ENCODE results near the gene GRIK3. TPM values are rescaled to one million over a fixed set of nuclear protein-coding genes. Genes with fewer than 3 reads are reported as not detected.

GRIK3 gene
- total RNA-seq, 1 experiment from 2014 or later: 5.5 TPM

DNA sequence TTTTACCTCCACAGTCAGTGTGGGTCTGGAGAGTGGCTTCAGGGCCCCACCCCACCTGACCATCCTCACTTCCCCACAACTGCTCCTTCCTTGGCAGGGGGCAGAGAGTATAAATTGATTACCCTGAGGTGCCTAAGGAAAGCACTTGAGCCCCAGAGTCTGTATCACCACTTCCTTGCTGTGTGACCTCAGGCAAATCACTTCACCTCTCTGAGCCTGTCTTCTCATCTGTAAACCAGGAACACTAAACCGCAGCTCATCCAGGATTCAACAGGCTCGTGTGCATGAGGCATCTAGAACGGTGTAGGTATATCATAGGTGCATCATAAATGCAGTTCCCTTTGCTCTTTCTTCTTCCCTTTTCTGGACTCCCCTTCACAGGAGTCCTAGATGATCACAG is 43.4 kb downstream of the GRIK3 start:
- CTCF ChIA-PET: interaction anchor here (1.3 kb wide), 1 partner anchor 12 kb away, joined by 3 read pairs; no protein-coding TSS in a partner anchor

More for the DNA sequence above, 43.4 kb downstream of the GRIK3 start:
- Mint-ChIP-seq H3K27ac (no peak overlapping the region), H3K4me1 (no peaks in the 10 kb centered on the region), H3K9me3 (no peaks in the 10 kb centered on the region), H3K36me3 (no peaks in the 10 kb centered on the region), H3K4me3 (no peak overlapping the region), H3K27me3 (ENCODE audit: low read depth) (no peaks in the 10 kb centered on the region; the same call in 1 of the 2 replicates)
- POLR2A ChIA-PET: no interaction called here
- no peak for ATAC-seq
- no peak for DNase-seq (ENCODE audit: low spot score)
- TF ChIP-seq, protein P1, sequence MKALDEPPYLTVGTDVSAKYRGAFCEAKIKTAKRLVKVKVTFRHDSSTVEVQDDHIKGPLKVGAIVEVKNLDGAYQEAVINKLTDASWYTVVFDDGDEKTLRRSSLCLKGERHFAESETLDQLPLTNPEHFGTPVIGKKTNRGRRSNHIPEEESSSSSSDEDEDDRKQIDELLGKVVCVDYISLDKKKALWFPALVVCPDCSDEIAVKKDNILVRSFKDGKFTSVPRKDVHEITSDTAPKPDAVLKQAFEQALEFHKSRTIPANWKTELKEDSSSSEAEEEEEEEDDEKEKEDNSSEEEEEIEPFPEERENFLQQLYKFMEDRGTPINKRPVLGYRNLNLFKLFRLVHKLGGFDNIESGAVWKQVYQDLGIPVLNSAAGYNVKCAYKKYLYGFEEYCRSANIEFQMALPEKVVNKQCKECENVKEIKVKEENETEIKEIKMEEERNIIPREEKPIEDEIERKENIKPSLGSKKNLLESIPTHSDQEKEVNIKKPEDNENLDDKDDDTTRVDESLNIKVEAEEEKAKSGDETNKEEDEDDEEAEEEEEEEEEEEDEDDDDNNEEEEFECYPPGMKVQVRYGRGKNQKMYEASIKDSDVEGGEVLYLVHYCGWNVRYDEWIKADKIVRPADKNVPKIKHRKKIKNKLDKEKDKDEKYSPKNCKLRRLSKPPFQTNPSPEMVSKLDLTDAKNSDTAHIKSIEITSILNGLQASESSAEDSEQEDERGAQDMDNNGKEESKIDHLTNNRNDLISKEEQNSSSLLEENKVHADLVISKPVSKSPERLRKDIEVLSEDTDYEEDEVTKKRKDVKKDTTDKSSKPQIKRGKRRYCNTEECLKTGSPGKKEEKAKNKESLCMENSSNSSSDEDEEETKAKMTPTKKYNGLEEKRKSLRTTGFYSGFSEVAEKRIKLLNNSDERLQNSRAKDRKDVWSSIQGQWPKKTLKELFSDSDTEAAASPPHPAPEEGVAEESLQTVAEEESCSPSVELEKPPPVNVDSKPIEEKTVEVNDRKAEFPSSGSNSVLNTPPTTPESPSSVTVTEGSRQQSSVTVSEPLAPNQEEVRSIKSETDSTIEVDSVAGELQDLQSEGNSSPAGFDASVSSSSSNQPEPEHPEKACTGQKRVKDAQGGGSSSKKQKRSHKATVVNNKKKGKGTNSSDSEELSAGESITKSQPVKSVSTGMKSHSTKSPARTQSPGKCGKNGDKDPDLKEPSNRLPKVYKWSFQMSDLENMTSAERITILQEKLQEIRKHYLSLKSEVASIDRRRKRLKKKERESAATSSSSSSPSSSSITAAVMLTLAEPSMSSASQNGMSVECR (CRISPR knock-in tag; IDR thresholded peaks at IDR 0.05; ENCODE audit: borderline replicate concordance): no peak
- TF ChIP-seq ZNF232 (CRISPR knock-in tag; IDR thresholded peaks at IDR 0.05): no peak
- TF ChIP-seq PRRX2 (CRISPR knock-in tag; IDR thresholded peaks at IDR 0.05): no peak
- no peak for TF ChIP-seq MLX (CRISPR knock-in tag; IDR thresholded peaks at IDR 0.05)
- no peak for TF ChIP-seq ETV6 (CRISPR knock-in tag; IDR thresholded peaks at IDR 0.05)
- no peak for TF ChIP-seq CREM (CRISPR knock-in tag; IDR thresholded peaks at IDR 0.05)
- TF ChIP-seq JUN (CRISPR knock-in tag; IDR thresholded peaks at IDR 0.05): no peak
- TF ChIP-seq ESRRA (CRISPR knock-in tag; IDR thresholded peaks at IDR 0.05; ENCODE audit: borderline replicate concordance): no peak
- TF ChIP-seq JAZF1 (CRISPR knock-in tag; IDR thresholded peaks at IDR 0.05): no peak
- TF ChIP-seq OVOL2 (CRISPR knock-in tag; IDR thresholded peaks at IDR 0.05; ENCODE audit: borderline replicate concordance): no peak
- TF ChIP-seq, protein P2, sequence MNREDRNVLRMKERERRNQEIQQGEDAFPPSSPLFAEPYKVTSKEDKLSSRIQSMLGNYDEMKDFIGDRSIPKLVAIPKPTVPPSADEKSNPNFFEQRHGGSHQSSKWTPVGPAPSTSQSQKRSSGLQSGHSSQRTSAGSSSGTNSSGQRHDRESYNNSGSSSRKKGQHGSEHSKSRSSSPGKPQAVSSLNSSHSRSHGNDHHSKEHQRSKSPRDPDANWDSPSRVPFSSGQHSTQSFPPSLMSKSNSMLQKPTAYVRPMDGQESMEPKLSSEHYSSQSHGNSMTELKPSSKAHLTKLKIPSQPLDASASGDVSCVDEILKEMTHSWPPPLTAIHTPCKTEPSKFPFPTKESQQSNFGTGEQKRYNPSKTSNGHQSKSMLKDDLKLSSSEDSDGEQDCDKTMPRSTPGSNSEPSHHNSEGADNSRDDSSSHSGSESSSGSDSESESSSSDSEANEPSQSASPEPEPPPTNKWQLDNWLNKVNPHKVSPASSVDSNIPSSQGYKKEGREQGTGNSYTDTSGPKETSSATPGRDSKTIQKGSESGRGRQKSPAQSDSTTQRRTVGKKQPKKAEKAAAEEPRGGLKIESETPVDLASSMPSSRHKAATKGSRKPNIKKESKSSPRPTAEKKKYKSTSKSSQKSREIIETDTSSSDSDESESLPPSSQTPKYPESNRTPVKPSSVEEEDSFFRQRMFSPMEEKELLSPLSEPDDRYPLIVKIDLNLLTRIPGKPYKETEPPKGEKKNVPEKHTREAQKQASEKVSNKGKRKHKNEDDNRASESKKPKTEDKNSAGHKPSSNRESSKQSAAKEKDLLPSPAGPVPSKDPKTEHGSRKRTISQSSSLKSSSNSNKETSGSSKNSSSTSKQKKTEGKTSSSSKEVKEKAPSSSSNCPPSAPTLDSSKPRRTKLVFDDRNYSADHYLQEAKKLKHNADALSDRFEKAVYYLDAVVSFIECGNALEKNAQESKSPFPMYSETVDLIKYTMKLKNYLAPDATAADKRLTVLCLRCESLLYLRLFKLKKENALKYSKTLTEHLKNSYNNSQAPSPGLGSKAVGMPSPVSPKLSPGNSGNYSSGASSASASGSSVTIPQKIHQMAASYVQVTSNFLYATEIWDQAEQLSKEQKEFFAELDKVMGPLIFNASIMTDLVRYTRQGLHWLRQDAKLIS (CRISPR knock-in tag; IDR thresholded peaks at IDR 0.05; ENCODE audit: borderline replicate concordance): no peak
- no peak for TF ChIP-seq TP53 (CRISPR knock-in tag; IDR thresholded peaks at IDR 0.05)
- TF ChIP-seq NR1H2 (CRISPR knock-in tag; IDR thresholded peaks at IDR 0.05): no peak
- TF ChIP-seq, protein P3, sequence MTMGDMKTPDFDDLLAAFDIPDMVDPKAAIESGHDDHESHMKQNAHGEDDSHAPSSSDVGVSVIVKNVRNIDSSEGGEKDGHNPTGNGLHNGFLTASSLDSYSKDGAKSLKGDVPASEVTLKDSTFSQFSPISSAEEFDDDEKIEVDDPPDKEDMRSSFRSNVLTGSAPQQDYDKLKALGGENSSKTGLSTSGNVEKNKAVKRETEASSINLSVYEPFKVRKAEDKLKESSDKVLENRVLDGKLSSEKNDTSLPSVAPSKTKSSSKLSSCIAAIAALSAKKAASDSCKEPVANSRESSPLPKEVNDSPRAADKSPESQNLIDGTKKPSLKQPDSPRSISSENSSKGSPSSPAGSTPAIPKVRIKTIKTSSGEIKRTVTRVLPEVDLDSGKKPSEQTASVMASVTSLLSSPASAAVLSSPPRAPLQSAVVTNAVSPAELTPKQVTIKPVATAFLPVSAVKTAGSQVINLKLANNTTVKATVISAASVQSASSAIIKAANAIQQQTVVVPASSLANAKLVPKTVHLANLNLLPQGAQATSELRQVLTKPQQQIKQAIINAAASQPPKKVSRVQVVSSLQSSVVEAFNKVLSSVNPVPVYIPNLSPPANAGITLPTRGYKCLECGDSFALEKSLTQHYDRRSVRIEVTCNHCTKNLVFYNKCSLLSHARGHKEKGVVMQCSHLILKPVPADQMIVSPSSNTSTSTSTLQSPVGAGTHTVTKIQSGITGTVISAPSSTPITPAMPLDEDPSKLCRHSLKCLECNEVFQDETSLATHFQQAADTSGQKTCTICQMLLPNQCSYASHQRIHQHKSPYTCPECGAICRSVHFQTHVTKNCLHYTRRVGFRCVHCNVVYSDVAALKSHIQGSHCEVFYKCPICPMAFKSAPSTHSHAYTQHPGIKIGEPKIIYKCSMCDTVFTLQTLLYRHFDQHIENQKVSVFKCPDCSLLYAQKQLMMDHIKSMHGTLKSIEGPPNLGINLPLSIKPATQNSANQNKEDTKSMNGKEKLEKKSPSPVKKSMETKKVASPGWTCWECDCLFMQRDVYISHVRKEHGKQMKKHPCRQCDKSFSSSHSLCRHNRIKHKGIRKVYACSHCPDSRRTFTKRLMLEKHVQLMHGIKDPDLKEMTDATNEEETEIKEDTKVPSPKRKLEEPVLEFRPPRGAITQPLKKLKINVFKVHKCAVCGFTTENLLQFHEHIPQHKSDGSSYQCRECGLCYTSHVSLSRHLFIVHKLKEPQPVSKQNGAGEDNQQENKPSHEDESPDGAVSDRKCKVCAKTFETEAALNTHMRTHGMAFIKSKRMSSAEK (CRISPR knock-in tag; IDR thresholded peaks at IDR 0.05; ENCODE audit: borderline replicate concordance): no peak
- TF ChIP-seq ELF4 (CRISPR knock-in tag; IDR thresholded peaks at IDR 0.05; ENCODE audit: low read depth): no peak
- no peak for TF ChIP-seq GRHL2 (CRISPR knock-in tag; IDR thresholded peaks at IDR 0.05; ENCODE audit: insufficient replicate concordance, severe bottlenecking)
- no peak for TF ChIP-seq CDX4 (CRISPR knock-in tag; IDR thresholded peaks at IDR 0.05; ENCODE audit: borderline replicate concordance)
- no peak for TF ChIP-seq ZNF121 (CRISPR knock-in tag; IDR thresholded peaks at IDR 0.05)
- TF ChIP-seq MYBL2 (CRISPR knock-in tag; IDR thresholded peaks at IDR 0.05): no peak

Data from WTC11 (cell line).